Activated naive CD4-positive, alpha-beta T cell treated with anti-CD3 and anti-CD28 coated beads, Interleukin-2, amount 50 U/mL, for 16 hours (primary cell): ENCODE data around the gene L3MBTL4.
"Not testable (repeated sequence)": the region's sequence is repeated elsewhere in the genome, so short reads cannot be mapped to it uniquely, and the experiment has no call there.

Experiments used
- DNase-seq: peaks from one replicate; pipeline ENCODE4 v3.0.0-alpha.2; 2020

L3MBTL4 gene

GRCh38 chr18:6414723-6415417 is at the start of gene L3MBTL4:
L3MBTL4 (minus strand) TSS chr18:6414911; CDS start chr18:6311625, 103,286 bp downstream.
- DNase-seq: no peak

DNA sequence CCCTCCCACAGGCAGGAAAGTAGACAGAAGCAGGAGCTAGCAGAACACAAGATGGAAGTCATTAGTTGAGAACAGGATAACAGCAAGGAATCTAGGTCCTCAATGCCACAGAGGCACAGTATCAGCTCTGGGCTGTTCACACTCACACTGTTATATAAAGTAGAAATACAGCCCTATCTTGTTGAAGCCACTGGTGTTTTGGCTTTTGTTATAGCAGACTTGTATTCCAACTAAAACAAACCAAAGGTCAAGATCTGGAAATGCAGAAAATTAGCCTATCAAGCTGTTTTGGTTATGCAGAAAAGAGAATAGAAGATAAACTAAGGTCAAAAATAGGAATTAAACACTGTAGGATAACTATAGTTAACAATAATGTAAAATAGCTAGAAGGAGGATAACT is 37.5 kb upstream of the L3MBTL4 start:
- DNase-seq: no peak

- no peak for DNase-seq
These were observed 34.5 kb upstream of the L3MBTL4 start for GRCh38 chr18:6449213-6449612.

DNA sequence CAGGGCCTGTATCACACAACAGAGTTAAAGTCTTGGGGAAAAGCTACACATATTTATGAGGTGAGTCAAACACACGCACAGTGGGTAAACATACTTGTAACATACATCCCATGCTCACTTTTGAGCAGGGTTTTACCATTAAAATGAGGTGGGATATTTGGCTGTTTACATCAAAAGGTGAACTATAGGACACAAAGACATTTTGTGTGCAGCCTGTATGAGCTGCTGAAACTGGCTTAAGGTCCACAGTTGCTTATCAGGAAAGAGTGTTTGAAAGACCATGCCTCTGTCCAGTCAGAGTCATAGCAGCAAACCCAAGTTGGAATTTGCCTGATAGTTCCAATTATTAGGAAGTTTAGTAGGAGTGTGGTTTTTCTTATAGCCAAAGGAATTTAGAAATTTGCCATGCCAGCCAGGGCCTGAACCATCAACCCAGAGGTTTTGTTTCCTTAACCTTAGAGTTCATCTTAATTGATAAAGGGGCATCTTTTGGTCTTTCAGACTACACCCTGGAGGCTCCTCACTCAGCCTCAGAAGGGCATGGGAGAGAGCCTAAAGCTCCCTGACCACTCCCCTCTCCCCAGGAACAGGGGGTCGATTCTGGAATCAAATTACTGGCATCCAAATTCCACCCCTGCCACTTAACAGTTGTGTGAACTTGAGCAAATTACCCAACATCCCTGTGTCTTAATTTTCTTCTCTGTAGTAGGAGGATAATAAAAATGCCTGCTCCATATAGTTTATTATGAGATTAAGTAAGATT is 29.9 kb upstream of the L3MBTL4 start:
- no peak for DNase-seq

- no peak for DNase-seq
These were observed 26.5 kb upstream of the L3MBTL4 start for GRCh38 chr18:6441200-6441599.

- DNase-seq: no peak
These were observed 23.5 kb upstream of the L3MBTL4 start for GRCh38 chr18:6437937-6438818.

DNA sequence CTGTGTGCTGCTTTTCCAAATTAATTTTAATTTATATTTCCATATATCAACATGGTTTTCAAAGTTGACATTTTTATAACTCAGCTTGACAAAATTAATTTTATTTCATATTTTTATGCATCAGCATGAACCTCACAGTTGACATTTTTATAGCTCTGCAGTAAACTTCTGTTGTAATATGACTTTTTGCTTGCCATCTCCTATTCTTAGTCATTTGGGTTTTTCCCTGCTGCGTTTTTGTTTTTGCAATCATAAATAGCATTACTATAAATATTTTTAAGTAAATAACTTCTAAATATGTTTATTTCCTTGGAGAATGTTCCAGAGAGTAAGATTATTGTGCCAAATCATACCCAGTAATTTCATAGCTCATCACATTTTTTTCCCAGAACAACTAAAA is 21.0 kb upstream of the L3MBTL4 start:
- DNase-seq: no peak

- no peak for DNase-seq
These were observed 20.4 kb upstream of the L3MBTL4 start for GRCh38 chr18:6434987-6435709.

- DNase-seq: no peak
These were observed 19.8 kb upstream of the L3MBTL4 start for GRCh38 chr18:6434481-6434880.

DNA sequence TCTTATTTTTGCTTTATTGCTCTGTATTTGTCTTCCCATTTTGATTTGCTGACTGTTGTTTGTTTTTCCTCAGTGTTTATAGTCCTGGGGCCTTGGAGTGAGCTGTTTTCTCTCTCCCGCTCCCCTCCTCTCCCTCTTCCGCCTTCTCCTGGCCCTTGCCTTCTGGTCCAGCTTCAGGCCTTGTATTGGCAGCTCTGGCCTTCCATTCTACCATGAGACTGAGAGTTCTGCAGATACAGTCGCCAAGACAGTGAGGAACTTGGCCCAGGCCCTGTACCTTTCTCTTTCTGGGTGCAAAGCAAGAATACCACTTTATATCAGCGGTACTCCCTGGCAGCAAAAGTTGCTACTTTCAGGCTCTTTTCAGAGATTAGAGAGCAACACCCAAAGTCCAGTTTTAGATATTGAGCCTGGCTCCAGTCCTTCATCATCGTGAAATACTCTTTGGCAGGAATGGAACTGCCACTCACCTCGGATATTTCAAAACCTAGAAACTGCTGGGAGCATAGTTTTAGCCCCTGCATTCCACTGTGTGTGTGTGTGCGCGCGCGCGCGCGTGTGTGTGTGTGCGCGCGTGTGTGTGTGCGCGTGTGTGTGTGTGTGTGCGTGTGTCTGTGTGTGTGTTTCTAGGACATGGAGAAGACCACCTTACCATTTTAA is 17.1 kb upstream of the L3MBTL4 start:
- no peak for DNase-seq

GRCh38 chr18:6428851-6429395 is 14.2 kb upstream of the L3MBTL4 start:
- DNase-seq: no peak

GRCh38 chr18:6427286-6427685 is 12.6 kb upstream of the L3MBTL4 start:
- DNase-seq: no peak

- no peak for DNase-seq
These were observed 8.6 kb upstream of the L3MBTL4 start for GRCh38 chr18:6423289-6423688.

DNA sequence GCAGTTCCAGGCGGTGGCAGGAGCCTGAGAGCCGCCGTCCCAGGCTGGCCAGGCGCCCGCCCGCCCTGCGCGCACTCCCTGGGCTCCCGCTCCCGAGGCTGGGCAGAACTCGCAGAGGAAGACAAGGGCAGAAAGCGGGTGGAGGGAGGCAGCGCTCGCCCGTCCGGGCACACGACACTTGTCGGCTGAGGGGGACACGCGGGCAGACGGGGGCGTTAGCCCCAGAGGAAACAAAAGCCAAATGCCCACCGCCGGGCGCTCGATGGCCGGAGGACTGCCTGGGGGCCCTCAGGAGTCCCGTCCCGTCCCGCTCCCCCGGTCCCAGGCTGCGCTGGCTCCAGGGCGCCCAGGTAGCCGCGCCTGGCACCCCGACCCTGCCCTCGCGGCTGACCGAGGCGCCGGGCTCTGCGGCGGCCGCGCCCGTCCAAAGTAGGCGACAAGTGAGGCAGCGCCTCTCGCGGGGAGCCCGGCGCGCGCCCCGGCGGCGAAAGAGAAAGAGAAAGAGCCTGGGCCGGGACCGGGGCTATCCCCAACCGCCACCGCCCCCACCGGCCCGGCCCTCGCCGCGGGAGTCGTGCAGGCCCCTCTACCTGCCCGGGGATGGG is 491 bp downstream of the L3MBTL4 start:
- DNase-seq: peak; percentile 12

- no peak for DNase-seq
These were observed 1.1 kb downstream of the L3MBTL4 start for GRCh38 chr18:6413579-6414117.

DNA sequence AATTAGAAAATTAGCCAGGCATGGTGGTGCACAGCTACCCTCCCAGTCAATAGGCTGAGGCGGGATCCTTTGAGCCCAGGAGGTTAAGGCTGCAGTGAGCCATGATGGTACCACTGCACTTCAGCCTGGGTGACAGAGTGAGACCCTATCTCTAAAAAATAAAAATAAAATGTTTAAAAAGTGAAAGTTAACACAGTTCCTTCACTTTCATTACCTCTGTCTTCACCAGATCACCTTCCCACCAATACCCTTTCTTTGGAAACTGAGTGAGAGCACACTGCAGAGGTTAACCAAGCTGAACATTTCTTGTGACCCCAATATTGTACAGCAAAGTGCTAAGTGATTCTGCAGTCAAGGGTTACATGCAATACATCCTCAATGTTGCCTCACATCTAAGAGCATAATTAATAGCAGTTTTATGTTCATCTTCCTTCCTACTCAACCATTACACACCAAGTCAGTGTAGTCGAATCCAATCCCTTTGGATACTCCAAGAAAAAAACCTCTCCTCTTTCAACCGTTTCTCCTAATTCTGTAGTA is 1.7 kb downstream of the L3MBTL4 start:
- DNase-seq: no peak

- no peak for DNase-seq
These were observed 3.3 kb downstream of the L3MBTL4 start for GRCh38 chr18:6411382-6411781.

- no peak for DNase-seq
These were observed 4.8 kb downstream of the L3MBTL4 start for GRCh38 chr18:6409933-6410332.

DNA sequence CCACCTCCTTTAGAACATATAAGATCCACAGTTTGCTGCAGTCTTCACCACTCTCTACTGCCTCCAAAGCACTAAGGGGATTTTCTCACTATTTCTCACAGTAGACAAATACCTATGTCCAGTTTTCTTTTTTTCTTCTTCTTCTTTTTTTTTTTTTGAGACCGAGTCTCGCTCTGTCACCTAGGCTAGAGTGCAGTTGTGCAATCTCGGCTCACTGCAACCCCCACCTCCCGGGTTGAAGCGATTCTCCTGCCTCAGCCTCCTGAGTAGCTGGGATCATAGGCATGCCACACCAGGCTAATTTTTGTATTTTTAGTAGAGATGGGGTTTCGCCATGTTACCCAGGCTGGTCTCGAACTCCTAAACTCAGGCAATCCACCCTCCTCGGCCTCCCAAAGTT is 6.2 kb downstream of the L3MBTL4 start:
- DNase-seq: not testable (repeated sequence)

DNA sequence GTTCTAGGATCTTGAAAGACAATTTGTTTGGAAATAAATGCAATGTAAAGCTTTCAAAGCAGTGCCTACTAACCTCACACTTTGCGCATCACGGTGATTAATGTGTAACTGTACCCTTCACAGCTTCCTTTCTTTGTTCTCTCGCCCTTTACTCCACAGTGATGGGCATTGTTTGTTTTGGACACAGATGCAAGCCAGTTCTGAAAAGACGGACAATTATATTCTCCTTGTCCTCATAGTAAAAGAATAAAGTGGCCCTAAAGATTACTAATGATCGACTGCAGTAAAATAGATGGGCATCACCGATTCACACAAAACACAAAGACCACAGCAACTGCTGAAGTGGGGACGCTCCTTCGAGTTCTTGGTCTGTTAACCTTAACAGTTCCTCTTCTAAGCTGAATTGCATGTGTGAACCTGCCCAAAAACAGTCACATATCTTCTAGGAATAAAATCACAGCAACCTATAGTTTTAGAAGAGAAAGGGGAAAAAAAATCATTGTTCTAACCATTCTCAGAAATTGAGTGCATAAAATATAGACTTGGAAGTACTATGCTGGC is 7.7 kb downstream of the L3MBTL4 start:
- DNase-seq: no peak
